HG03460 (cell line): ENCODE results near the gene MTUS2.

Experiments
- ATAC-seq: cut with Tn5 transposase; IDR thresholded peaks from one replicate; pipeline ENCODE4 v1.9.1; 2021; ENCODE audit not compliant: unreplicated experiment

The MTUS2 gene

DNA sequence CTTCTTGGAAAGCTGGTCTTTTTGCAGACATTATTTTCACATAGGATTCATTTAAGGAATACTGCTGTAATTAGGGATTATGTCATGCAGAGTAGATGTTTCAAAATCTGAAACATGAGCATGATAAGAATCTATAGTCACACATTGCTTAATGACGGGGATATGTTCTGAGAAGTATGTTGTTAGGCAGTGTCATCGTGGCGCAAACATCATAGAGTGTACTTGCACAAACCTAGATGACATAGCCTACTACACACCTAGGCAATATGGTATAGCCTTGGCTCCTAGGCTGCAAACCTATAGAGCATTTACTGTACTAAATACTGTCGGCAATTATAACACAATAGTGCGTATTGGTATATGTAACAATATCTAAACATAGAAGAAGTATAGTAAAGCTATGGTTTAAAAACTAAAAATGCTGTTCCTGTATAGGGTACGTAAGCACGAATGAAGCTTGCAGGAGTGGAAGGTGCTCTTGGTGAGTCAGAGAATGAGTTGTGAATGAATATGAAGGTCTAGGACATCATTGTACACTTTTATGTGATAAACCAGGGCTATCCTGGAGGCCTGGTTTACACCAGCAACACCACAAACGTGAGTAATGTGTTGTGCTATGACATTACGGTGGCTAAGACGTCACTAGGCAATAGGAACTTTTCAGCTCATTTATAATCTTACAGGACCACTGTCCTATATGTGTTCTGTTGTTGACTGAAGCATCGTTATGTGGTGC, 283.1 kb downstream of the MTUS2 start:
- no peak for ATAC-seq

DNA sequence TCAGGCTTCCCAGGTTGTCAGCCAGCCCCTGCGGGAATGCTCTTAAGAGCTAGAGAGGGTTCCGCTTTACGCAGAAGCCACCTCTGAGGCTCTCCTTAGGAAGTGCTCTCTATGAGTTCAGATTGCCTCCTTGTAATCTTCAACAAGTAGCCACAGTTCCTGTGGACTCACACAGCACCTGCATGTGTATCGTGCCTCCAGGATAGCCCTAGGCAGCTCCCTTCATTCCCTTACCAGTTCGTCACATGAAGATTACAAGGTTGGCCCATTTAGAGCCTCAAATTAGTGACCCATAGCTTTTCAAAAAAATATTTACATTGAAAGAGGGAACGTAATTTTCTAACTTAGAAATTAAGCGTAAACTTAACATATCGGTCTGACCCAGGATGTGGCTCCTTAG, 284.3 kb downstream of the MTUS2 start:
- ATAC-seq = no peak

DNA sequence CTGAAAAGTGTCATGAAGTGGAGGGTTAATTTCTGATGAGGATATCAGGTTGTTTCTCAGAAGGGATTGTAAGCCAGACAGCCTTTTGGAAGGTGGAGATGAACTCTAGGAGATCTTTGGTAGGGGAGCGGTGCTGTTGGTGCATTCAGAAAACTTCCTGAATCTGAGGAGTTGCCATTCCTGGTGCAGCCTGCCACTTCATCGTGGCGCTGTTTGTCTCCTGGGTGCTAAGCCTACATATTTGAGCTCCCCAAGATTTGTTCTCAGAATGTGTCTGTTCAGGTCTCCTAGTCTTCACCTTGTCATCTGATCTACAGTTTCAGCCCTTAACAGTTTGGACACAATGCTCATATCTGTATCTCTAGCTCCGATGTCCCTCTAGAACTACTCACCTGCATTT, 285.6 kb downstream of the MTUS2 start:
- ATAC-seq = no peak

DNA sequence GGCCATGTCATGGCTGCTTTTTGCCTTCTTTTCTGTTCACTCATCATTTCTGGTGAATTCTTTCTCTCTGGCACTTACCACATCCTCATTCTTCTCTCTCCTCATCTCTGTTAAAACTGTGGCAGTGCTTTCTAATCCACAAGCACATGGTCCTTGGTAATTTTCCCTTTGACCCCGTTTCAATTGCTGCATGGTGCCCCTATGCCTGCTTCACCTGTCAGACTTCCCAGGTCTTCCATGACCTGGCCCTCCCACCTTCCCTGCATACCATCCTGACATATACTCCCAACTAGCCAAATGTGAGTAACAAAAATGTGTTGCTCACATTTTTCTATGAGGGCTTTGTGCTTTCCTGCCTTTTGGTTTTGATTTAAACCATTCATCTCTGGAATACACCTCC, 286.5 kb downstream of the MTUS2 start:
- no peak for ATAC-seq

DNA sequence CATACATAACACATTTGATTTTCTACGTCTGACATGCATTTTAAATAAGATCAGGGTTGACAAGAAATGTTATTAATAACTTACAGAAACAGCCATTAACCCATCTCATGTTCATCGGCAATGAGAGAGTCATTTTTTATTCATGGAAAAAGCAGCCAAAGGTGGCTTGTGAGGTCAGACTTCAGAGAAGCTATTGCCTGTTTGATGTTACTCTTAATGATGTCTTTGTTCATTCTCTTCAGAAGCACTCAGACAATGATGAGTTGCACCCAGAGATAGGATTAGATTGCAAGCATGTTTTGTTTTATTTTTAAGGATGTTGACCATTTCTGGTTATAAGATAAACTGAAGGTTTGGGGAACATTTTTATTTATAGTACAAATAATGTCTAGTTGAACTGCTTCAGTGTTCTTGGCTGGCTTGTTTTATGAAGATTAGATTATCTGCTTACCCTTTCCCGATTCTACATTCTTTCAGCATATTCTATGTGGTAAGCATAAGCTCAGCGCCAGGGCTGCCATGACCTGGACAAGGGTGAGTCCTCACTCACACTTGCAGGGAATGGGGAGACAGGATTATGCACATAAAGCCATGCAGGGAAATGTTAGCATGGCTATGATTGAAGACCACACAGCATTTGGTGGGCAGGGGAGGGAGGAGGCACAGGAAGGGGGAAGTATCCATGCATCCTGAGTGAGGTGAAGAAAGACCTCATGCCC, 288.1 kb downstream of the MTUS2 start:
- ATAC-seq = no peak

DNA sequence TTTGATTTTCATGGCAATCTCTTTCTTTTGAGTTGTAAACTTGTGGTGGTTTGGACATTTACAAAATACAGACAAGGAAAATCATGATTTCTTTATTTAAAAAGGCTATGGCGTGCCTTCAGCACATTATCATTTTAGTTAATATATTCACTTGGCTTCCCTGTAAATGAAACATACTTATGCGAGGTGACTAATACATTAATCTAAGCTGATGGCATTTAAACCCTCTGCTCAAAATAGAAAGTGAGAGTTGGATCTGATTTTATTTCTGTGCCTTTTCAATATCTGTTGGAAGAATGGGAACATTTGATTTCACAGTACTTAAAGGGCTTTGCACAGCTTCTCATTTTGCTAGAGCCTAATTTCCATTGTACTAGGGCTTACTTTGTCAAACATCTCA, 289.8 kb downstream of the MTUS2 start:
- ATAC-seq = no peak

DNA sequence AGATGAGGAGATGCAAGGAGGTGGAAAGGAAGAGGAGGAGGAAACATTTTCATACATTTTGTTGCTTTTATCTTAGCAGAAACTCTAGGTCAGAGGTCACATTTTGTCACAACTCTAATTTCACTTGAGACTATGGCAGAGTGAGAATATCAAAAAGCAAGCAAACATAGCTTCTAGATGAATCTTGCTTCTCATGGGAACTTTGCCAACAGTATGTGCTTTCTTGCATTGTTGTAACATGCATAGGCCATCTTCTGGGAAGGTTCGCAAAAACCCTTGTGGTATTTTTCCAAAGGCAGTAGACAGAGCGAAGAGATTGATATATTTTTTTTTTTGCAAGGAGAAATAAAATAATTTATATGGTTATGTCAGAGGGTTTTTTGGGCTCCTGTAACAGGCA, 291.3 kb downstream of the MTUS2 start:
- no peak for ATAC-seq

DNA sequence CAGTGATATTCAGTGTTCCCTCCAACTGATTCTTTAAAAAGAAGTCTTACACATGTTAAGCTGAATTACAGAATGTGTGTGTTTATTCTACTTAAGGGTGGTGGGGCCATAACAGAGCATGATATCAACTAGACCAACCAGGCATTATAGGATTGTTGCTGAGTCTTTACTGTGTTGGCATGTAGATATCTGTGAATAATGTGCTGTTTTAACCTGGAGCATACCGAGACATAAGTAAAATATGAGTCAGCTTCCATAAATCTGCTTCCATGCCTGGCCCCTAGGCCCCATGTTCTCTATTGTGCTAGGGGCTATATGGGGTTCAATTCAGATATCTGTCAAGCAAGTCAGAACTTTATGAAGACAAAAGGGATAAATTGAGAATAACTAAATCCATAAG, 295.7 kb downstream of the MTUS2 start:
- no peak for ATAC-seq

DNA sequence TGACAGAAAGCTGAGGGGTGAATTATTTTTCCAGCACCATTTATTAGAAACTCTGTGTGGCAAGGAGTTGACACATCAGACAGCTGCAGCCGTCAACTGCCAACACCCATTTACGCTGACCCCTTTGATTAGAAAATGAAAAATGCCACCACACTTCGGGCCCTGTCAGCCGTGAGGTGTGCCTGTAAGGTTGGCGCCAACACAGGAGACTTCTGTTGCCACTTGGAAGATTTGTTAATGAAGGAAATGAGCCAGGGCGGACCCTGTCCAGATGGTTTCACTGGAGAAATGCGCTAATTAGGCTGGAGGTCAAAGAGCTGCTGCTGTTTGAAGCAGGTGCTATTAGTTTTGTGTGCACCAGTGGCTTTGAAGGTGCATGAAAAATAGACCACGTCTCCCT, 297.5 kb downstream of the MTUS2 start:
- no peak for ATAC-seq

DNA sequence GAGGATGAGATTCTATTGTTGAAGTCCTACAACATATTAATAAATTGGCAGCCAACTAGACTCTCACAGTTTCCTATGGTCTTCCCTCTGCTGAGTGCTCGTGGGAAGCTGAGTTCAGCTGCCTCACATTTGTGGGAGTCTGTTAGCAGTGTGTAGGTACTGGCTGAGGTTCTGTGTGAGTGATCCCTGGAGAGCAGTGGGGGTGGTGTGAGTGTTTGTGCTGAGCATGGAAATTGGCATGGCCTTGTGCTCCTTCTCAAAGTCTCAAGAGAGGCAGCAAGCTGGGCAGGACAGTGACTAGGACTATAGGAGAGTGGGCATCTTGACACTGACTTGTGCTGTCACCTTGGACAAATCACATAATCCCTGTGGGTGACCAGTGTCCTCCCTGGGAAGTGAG, 298.3 kb downstream of the MTUS2 start:
- no peak for ATAC-seq

DNA sequence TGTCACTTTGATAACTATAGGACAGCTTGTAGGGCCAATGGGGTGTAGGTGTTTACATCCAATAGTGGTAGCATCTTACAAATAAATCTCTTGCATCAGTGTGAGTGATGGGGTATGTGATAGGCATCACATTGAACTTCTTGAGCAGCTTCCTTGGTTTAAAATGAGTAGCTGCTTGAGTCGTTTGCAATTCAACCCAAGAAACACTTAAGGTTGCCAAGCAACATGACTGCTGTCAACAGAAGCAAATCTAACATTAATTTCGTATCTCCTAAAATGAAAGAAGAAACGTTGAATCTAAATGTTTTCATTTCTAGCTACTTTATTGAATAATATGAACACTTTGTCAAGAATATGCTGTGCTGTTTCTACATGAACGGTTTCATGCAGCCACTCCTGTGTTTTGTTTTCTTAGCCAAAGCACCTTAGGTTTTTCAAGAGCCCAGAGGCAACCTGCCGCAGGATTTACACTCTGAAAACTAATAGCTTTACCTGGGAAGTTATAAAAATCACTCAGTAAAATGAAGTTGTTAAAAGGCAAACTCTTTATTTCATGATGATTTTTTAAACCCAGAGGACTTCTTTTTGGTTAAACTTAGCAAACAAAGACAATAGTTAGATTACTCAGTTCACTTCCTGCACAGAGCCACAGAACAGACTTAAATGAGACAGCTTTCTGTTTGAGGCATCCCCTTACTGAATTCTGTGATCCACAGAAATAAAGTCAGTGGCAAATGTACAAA, 305.2 kb downstream of the MTUS2 start:
- ATAC-seq = peak; percentile 71

DNA sequence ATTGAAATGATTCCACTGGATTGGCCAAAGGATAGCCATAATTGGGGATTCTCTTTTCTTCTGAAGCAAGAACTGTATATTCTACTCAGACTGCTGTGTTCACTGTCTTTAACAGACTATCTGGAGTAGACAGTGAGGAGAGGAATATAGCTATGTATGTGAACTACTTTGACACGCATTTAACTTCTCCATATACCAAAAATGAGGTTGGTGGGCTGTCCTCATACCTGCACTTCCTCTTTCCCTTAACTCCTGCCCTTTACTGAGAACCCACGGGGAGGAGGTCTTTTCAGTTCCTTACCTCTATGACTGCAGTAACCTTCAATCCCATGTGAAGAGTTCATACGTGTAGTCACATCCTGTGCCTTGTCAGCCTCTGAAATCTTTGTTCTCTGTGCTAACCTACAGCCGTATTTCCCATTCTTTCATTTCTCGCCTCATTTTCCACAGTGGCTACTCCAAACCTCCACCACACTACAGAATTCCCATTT, 305.8 kb downstream of the MTUS2 start:
- peak; percentile 67 for ATAC-seq

DNA sequence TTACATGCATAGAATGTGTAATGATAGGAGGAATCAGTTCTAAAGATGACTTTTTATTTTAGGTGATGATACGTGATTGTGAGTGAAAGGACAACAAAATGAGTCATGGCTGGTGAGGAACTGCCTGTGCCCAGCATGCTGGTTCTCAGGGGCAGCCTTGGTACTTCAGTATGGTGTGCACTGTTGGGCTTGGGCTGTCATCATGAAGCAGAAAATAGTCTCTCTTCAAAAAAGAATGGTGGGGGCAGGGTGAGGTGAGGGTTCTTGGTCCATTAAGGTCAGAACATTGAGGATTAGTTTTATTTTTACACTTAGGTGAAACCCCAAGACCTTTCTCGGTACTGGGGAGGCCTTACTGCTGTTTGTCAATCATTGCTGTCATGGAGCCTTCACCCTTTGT, 309.5 kb downstream of the MTUS2 start:
- ATAC-seq = no peak

DNA sequence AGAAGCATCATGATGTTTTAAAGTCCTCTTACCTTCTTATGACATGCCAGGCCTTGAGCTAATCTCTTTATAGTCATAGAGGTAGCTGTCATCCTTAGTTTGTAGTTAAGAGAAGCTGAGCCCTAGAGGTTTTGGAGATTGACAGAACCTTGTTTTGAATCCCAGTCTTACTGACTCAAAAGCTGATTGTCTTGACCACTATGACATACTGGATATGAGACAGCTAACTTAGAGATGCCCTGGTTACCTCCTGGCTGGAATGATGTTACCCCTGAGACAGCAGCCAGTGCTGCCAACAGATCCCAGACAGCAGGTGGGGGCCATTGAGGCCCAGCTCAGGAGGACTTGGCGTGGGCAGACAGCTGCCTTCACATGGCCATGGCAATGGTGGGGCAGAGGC, 311.0 kb downstream of the MTUS2 start:
- no peak for ATAC-seq

DNA sequence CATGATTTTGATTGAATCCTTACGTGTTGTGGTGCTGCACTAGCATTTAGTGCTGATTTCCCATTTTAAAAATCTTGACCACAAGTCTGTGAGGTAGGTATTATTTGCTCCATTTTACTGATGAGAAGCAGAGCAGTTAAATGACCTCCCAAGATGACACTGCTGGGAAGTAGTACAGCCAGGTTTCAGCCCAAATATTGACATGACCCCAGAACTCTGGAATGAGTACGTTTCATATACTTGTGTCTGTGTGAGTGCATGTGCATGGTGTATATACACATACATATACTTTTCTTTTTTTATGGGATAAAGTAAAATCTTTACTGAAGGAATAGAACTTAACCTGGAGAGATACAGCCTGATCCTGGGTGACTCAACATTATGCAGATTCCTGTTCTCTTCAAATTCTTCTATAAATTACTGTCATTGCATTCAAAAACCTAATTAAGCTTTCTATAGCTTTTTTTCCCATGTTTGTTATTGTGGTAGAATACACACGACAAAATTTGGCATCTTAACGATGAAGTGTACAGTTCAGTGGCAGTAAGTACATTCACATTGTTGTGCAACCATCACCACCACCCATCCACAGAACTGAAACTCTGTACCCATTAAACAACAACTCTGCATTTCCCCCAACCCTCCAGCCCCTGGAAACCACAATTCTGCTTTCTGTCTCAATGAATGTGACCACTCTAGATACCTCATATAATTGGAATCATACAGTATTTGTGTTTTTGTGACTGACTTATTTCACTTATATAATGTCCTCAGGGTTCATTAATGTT, 311.9 kb downstream of the MTUS2 start:
- ATAC-seq = no peak

DNA sequence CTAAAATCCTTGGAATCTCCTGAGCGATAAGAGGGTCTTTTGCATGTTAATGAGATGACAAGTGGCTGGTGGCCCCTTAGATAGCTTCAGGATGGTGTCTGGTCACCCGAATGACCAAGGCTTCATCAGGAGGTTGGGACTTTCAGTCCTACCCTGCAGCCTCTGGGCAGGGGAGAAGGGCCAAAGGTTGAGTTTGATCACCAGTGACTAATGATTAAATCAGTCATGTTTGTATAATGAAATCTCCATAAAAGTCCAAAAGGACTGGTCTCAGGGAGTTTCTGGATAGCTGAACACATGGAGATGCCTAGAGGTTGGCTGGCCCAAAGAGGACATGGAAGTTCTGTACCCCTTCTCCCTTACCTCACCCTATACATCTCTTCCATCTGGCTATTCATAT, 316.2 kb downstream of the MTUS2 start:
- ATAC-seq = no peak

DNA sequence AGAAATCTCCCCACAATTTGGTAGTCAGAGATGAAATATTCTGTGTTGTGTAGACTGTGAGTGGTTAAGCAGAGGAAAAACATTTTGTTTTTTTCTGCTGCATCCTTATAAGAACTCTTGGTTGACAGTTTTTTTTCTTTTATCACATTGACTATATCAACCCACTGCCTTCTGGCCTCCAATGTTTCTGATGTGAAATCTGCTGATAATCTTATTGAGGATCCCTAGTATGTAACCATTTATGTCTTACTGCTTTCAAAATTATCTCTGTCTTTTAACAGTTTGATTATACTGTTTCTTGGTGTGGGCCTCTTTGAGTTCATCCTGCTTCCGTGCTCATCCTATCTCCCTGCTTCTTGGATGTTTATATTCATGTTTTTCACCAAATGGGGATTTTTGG, 316.9 kb downstream of the MTUS2 start:
- ATAC-seq = no peak

DNA sequence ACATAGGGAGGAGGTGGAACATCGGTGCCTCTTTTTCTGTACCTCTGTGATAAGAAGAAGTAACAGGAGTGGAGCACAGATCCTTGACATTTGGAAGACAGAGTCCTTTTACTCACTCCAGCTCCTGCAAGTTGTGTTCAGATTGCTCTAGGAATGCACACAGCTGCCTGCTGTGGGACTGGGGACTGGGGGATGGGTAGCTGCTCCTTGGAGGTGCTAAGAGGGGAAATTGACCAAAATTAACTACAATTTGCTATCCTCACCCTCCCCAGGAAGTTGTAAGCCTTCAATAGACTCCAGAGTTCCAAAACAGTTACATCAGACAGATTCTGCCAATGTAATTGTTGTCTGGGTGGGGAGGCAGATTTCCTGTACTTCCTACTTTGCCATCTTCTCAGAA, 317.9 kb downstream of the MTUS2 start:
- ATAC-seq = no peak

DNA sequence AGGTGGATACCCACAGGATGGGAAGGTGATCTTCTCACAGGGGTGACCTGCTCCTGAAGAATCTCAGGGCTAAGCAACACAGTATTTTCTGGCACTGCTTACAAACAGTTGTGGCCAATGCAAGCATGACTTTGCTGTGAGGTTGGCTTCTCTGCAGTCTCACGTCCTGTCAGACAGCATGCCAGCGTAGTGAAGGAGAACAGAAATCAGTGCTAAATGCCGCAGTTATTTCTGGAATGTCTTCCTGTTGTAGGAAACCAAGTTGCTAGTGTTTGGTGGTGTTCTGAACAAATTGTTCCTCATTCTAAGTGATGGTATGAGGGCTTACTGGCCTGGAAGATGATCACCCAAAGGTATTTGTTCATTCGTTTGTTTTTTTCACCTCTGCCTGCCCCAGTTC, 320.1 kb downstream of the MTUS2 start:
- ATAC-seq = no peak

DNA sequence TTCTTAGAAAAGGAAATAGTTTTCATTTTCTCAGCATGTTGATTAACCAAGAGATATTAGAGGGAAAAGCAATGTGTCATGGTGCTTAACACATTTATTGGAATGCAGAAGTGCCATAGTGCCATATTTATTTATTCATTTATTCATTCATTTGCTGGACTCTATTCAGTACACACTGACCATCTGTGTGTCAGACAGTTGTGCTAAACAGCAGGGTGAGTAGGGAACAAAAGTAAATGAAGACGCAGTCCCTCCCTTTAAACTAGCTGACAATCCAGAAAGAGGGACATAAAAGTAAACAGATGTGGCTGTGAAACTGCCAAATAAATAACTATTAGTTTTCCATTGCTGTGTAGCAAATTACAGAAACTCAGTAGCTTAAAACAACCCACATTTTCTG, 323.7 kb downstream of the MTUS2 start:
- ATAC-seq = no peak

DNA sequence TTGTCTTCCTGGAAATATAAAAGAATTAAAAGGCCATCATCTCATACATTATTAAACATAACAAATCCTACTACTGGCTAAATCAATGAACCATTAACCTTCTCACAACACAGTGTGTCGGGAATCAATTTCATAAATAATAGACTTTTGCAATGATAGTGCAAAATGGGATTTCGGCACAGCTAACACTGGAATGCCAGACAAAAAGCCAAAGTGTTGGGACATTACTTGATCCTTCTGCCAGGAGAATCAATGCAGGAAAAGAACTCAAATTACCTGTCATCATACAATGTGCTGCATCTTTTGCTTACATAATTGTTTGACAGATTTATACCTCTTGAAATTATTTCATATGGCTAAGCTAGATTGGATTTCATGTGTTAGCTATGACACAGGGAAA, 334.3 kb downstream of the MTUS2 start:
- ATAC-seq = no peak
